Placental pericyte (primary cell): ENCODE measurements around the gene BAIAP2L2. TPM values are rescaled to one million over a fixed set of nuclear protein-coding genes. Genes with fewer than 3 reads are reported as not detected.

Experiments
- total RNA-seq: library from RNA; depleted of rRNA; stranded (reverse); fragments of >200 nt; gene quantifications from 2 replicates; pipeline ENCODE4 v1.2.3, GENCODE V29; 2012

Gene BAIAP2L2
- total RNA-seq = 2.2 and 3.4 TPM in 2 replicates

GRCh38 chr22:38110008-38110862 lies at the start of gene BAIAP2L2:
Gene BAIAP2L2 (minus strand): TSS chr22:38110684. CDS start chr22:38110525, 159 bp downstream.

GRCh38 chr22:38083931-38084631 lies 26.4 kb downstream of the BAIAP2L2 start, which contains the start of gene SLC16A8:
Gene SLC16A8 (minus strand): TSS chr22:38084184. CDS start chr22:38082873, 1,311 bp downstream.

GRCh38 chr22:38056969-38057891 lies 53.3 kb downstream of the BAIAP2L2 start, which contains the start of gene PICK1:
Gene PICK1 (plus strand): TSS chr22:38057404. CDS start chr22:38057810, 406 bp downstream.

Other genes starting within 250 kb of the BAIAP2L2 start
- 58.3 and 60.8 TPM in 2 replicates for gene MICALL1, start 204.4 kb downstream of the BAIAP2L2 start, total RNA-seq
- gene C22orf23, start 157.1 kb downstream of the BAIAP2L2 start, total RNA-seq = 0.43 and 0.66 TPM in 2 replicates
- 19.0 and 23.2 TPM in 2 replicates for gene POLR2F, start 157.0 kb downstream of the BAIAP2L2 start, total RNA-seq
- gene SOX10, start 126.1 kb downstream of the BAIAP2L2 start, total RNA-seq = not detected in 2 replicates
- 12.3 and 15.8 TPM in 2 replicates for gene PICK1, start 53.3 kb downstream of the BAIAP2L2 start, total RNA-seq
- 0.14 TPM in 1 of 2 replicates, not detected in the other for gene SLC16A8, start 26.5 kb downstream of the BAIAP2L2 start, total RNA-seq
- gene PLA2G6, start 71.1 kb upstream of the BAIAP2L2 start, total RNA-seq = 8.5 and 11.6 TPM in 2 replicates
- gene MAFF, start 91.3 kb upstream of the BAIAP2L2 start, total RNA-seq = 64.6 and 70.9 TPM in 2 replicates
- gene TMEM184B, start 162.3 kb upstream of the BAIAP2L2 start, total RNA-seq = 90.8 and 94.9 TPM in 2 replicates
- gene CSNK1E, start 206.7 kb upstream of the BAIAP2L2 start, total RNA-seq = 184 and 344 TPM in 2 replicates